ENCODE measurements around the gene FHIT.
"Not testable (repeated sequence)": the region's sequence is repeated elsewhere in the genome, so short reads cannot be mapped to it uniquely, and the experiment has no call there.

Gene FHIT

GRCh38 chr3:61008153-61008997 is 242.9 kb downstream of the FHIT start:
- no peak for TF ChIP-seq CTCF (IDR thresholded peaks at IDR 0.05; ENCODE audit: low read depth, low read length)

GRCh38 chr3:61005591-61005990 is 245.7 kb downstream of the FHIT start:
- H3K4me3 ChIP-seq (ENCODE audit: low read depth, low read length), result no peak overlapping the region
- no peak for TF ChIP-seq CTCF (IDR thresholded peaks at IDR 0.05; ENCODE audit: low read depth, low read length)

More at GRCh38 chr3:61008153-61008997, 242.9 kb downstream of the FHIT start:
- no peak overlapping the region for H3K4me3 ChIP-seq (ENCODE audit: low read depth, low read length)

- no peak for TF ChIP-seq CTCF (IDR thresholded peaks at IDR 0.05; ENCODE audit: low read depth, low read length)
- H3K4me3 ChIP-seq (ENCODE audit: low read depth, low read length), result no peak overlapping the region
Observed at GRCh38 chr3:60998858-60999257, 252.4 kb downstream of the FHIT start.

GRCh38 chr3:60992395-60992794 is 258.9 kb downstream of the FHIT start:
- TF ChIP-seq CTCF (IDR thresholded peaks at IDR 0.05; ENCODE audit: low read depth, low read length), result no peak
- no peak overlapping the region for H3K4me3 ChIP-seq (ENCODE audit: low read depth, low read length)

GRCh38 chr3:60990442-60990730 is 260.9 kb downstream of the FHIT start:
- no peak for TF ChIP-seq CTCF (IDR thresholded peaks at IDR 0.05; ENCODE audit: low read depth, low read length)
- H3K4me3 ChIP-seq (ENCODE audit: low read depth, low read length), result no peak overlapping the region

- H3K4me3 ChIP-seq (ENCODE audit: low read depth, low read length), result no peak overlapping the region
- no peak for TF ChIP-seq CTCF (IDR thresholded peaks at IDR 0.05; ENCODE audit: low read depth, low read length)
Observed at GRCh38 chr3:60989626-60990441, 261.4 kb downstream of the FHIT start.

GRCh38 chr3:60987191-60987590 is 264.1 kb downstream of the FHIT start:
- not testable (repeated sequence) for H3K4me3 ChIP-seq (ENCODE audit: low read depth, low read length)
